PFSK-1 (cell line): ENCODE results near the gene ST7L.

Source experiments
- FOXP2 ChIP-seq: optimal IDR thresholded peaks from 2 replicates; pipeline ENCODE3; 2011; ENCODE audit warnings: borderline replicate concordance, control low read depth, inconsistent platforms; ENCODE audit not compliant: insufficient read depth; ENCODE audit errors: extremely low read length, extremely low read depth
- POLR2AphosphoS5 ChIP-seq: IDR thresholded peaks from 2 replicates; pipeline ENCODE4 v1.6.1; 2012; ENCODE audit warnings: low read depth, mild to moderate bottlenecking, control low read depth, low read length, moderate library complexity
- REST ChIP-seq, 2 experiments: IDR thresholded peaks; 2 replicates each; pipeline versions ENCODE4 v1.6.1 to v1.8.0; 2011 to 2012; ENCODE audit warnings: low read depth in 2 of 2, low read length in 2 of 2, control low read depth in 1 of 2, inconsistent platforms in 1 of 2, mild to moderate bottlenecking in 1 of 2, moderate library complexity in 1 of 2; ENCODE audit not compliant: insufficient read depth in 1 of 2
- SIN3A ChIP-seq: IDR thresholded peaks from 2 replicates; pipeline ENCODE4 v1.6.1; 2012; ENCODE audit warnings: mild to moderate bottlenecking, low read length, moderate library complexity, borderline replicate concordance; ENCODE audit not compliant: insufficient read depth
- TAF1 ChIP-seq: IDR thresholded peaks from 2 replicates; pipeline ENCODE4 v1.6.1; 2012; ENCODE audit warnings: low read length, control low read depth, borderline replicate concordance; ENCODE audit not compliant: insufficient read depth

The ST7L gene

GRCh38 chr1:112532064-112532463 lies 86.9 kb downstream of the ST7L start:
- TF ChIP-seq SIN3A: no peak
- TF ChIP-seq FOXP2: no peak
- TF ChIP-seq REST (IDR thresholded peaks at IDR 0.05; ENCODE audit: insufficient read depth in 1 of 2, low read depth in 2 of 2, low read length in 2 of 2): no peak
- no peak for TF ChIP-seq POLR2AphosphoS5
- no peak for TF ChIP-seq TAF1

- TF ChIP-seq FOXP2 (no peak), SIN3A (no peak), REST (IDR thresholded peaks at IDR 0.05; ENCODE audit: insufficient read depth in 1 of 2, low read depth in 2 of 2, low read length in 2 of 2) (no peak)
Measured at GRCh38 chr1:112530832-112531231, 88.1 kb downstream of the ST7L start.

- no peak for TF ChIP-seq TAF1
Measured at GRCh38 chr1:112529301-112529700, 89.6 kb downstream of the ST7L start.

GRCh38 chr1:112528076-112528475 lies 90.9 kb downstream of the ST7L start:
- TF ChIP-seq POLR2AphosphoS5 (no peak), SIN3A (no peak), FOXP2 (no peak), REST (IDR thresholded peaks at IDR 0.05; ENCODE audit: insufficient read depth in 1 of 2, low read depth in 2 of 2, low read length in 2 of 2) (no peak), TAF1 (no peak)

GRCh38 chr1:112527266-112528010 lies 91.5 kb downstream of the ST7L start:
- no peak for TF ChIP-seq FOXP2
- TF ChIP-seq REST (IDR thresholded peaks at IDR 0.05; ENCODE audit: insufficient read depth in 1 of 2, low read depth in 2 of 2, low read length in 2 of 2): no peak
- no peak for TF ChIP-seq TAF1
- no peak for TF ChIP-seq SIN3A
- TF ChIP-seq POLR2AphosphoS5: no peak
